GM23338 (cell line): ENCODE measurements around the gene ATN1. TPM values are rescaled to one million over a fixed set of nuclear protein-coding genes. Genes with fewer than 3 reads are reported as not detected.

Source experiments
- ATAC-seq: fragments of 200-7000 bp; cut with Tn5 transposase; 3 replicates; pipeline ENCODE4 v1.9.1; 2020
- DNase-seq: peaks from one replicate; pipeline ENCODE4 v3.0.0-alpha.2; 2015; ENCODE audit warnings: low spot score
- H2AFZ ChIP-seq: fragments of 200-600 bp; sonication (generic); 2 replicates; pipeline ENCODE4 v1.8.0; 2016; ENCODE audit warnings: antibody characterized with exemption, mild to moderate bottlenecking, moderate library complexity
- H3F3A ChIP-seq: fragments of 200-600 bp; sonication (generic); replicated peaks from 2 replicates; pipeline ENCODE4 v1.8.0; 2017; ENCODE audit warnings: antibody characterized with exemption, mixed run types, low read depth
- H3K27ac ChIP-seq: fragments of 200-600 bp; sonication (generic); 2 replicates; pipeline ENCODE4 v1.6.1; 2016; ENCODE audit warnings: low read depth
- H3K27me3 ChIP-seq: fragments of 200-600 bp; sonication (generic); 2 replicates; pipeline ENCODE4 v1.8.0; 2016; ENCODE audit warnings: mild to moderate bottlenecking, mixed run types, moderate library complexity; ENCODE audit not compliant: insufficient read depth
- H3K36me3 ChIP-seq: fragments of 200-600 bp; sonication (generic); 2 replicates; pipeline ENCODE4 v1.8.0; 2016; ENCODE audit warnings: mild to moderate bottlenecking; ENCODE audit not compliant: insufficient read depth
- H3K4me1 ChIP-seq: fragments of 200-600 bp; sonication (generic); 2 replicates; pipeline ENCODE4 v1.8.0; 2016; ENCODE audit warnings: mild to moderate bottlenecking, moderate library complexity; ENCODE audit not compliant: insufficient read depth
- H3K4me2 ChIP-seq: fragments of 200-600 bp; sonication (generic); 2 replicates; pipeline ENCODE4 v1.7.1; 2017; ENCODE audit warnings: mixed run types
- H3K4me3 ChIP-seq: fragments of 200-600 bp; sonication (generic); 2 replicates; pipeline ENCODE4 v1.6.1; 2016; ENCODE audit warnings: mixed run types
- H3K79me2 ChIP-seq: fragments of 200-600 bp; sonication (generic); replicated peaks from 2 replicates; pipeline ENCODE4 v1.8.0; 2017; ENCODE audit warnings: mild to moderate bottlenecking; ENCODE audit not compliant: insufficient read depth
- H3K9me2 ChIP-seq: fragments of 200-600 bp; sonication (generic); 2 replicates; pipeline ENCODE4 v1.8.0; 2017; ENCODE audit not compliant: insufficient read depth
- H4K20me1 ChIP-seq: fragments of 200-600 bp; sonication (generic); replicated peaks from 2 replicates; pipeline ENCODE4 v1.8.0; 2017; ENCODE audit warnings: mild to moderate bottlenecking; ENCODE audit not compliant: insufficient read depth
- H3K27ac Mint-ChIP-seq: 2 replicates; pipeline ENCODE4 v1.8.0; 2020; ENCODE audit warnings: inconsistent platforms, mild to moderate bottlenecking, moderate library complexity, mixed read lengths
- H3K27me3 Mint-ChIP-seq: 3 replicates; pipeline ENCODE4 v1.8.0; 2022; ENCODE audit warnings: low read depth, mild to moderate bottlenecking, moderate library complexity, mixed read lengths, inconsistent platforms; ENCODE audit not compliant: insufficient read depth, poor library complexity
- H3K36me3 Mint-ChIP-seq: 3 replicates; pipeline ENCODE4 v1.8.0; 2021; ENCODE audit warnings: low read depth, mild to moderate bottlenecking, inconsistent platforms, moderate library complexity, mixed read lengths
- H3K4me1 Mint-ChIP-seq: 3 replicates; pipeline ENCODE4 v1.8.0; 2020; ENCODE audit warnings: mild to moderate bottlenecking, inconsistent platforms, mixed read lengths
- H3K4me3 Mint-ChIP-seq: 3 replicates; pipeline ENCODE4 v1.8.0; 2021; ENCODE audit warnings: moderate library complexity, mild to moderate bottlenecking, inconsistent platforms, mixed read lengths
- H3K9me3 Mint-ChIP-seq: 3 replicates; pipeline ENCODE4 v1.8.0; 2020; ENCODE audit warnings: moderate library complexity, mild to moderate bottlenecking, inconsistent platforms, mixed read lengths
- CREB1 ChIP-seq: fragments of 250-450 bp; sonication (Bioruptor Pico); IDR thresholded peaks from 2 replicates; pipeline ENCODE4 v1.5.0; 2020; ENCODE audit warnings: low read depth, mild to moderate bottlenecking, moderate library complexity
- ETS1 ChIP-seq: IDR thresholded peaks from 2 replicates; pipeline ENCODE4 v1.6.1; 2016; ENCODE audit warnings: antibody characterized with exemption
- JUNB ChIP-seq: IDR thresholded peaks from one replicate; pipeline ENCODE4 v1.6.1; 2016; ENCODE audit warnings: antibody characterized with exemption; ENCODE audit not compliant: unreplicated experiment
- POLR2AphosphoS5 ChIP-seq: IDR thresholded peaks from 2 replicates; pipeline ENCODE4 v1.6.1; 2016; ENCODE audit warnings: antibody characterized with exemption, low read depth
- REST ChIP-seq: IDR thresholded peaks from one replicate; pipeline ENCODE4 v1.6.1; 2018; ENCODE audit warnings: antibody characterized with exemption; ENCODE audit not compliant: unreplicated experiment
- STAT1 ChIP-seq: IDR thresholded peaks from one replicate; pipeline ENCODE4 v1.6.1; 2016; ENCODE audit warnings: antibody characterized with exemption; ENCODE audit not compliant: unreplicated experiment
- ZNF331 ChIP-seq: fragments of 250-450 bp; sonication (Bioruptor Pico); IDR thresholded peaks from 2 replicates; pipeline ENCODE4 v1.5.0; 2020; ENCODE audit warnings: low read depth, mild to moderate bottlenecking, moderate library complexity
- polyA plus RNA-seq: library from polyadenylated mRNA; unstranded; fragments of >200 nt; fragmentation: Nextera tagmentation; extraction: Ambion mirVana; gene quantifications from 2 replicates; pipeline ENCODE4 v1.2.1, GENCODE V29; 2016
- total RNA-seq: library from RNA; depleted of rRNA; stranded (reverse); fragments of >200 nt; shearing (Covaris generic); gene quantifications from 2 replicates; pipeline ENCODE4 v1.2.3, GENCODE V29; 2014

The ATN1 gene
- total and polyA plus RNA-seq, 2 experiments from 2014 or later, result 27.2 to 49.6 TPM

- no peak for ATAC-seq
- H3K36me3 ChIP-seq, result peaks cover 31% of the 10 kb centered on the region
- H3K4me3 ChIP-seq, result no peak overlapping the region
- no peak overlapping the region; the same call in 2 of the 3 replicates for H3K4me3 Mint-ChIP-seq
- no peaks in the 10 kb centered on the region; the same call in 2 of the 3 replicates for H3K9me3 Mint-ChIP-seq
- H3K27me3 Mint-ChIP-seq, result peaks cover 25% of the 10 kb centered on the region
- H3K27ac ChIP-seq, result peak overlapping the region; percentile 27; the same call in 1 of the 2 replicates
- H3K4me2 ChIP-seq, result no peak overlapping the region
- H3K4me1 ChIP-seq, result peaks cover 45% of the 10 kb centered on the region
- H3F3A ChIP-seq, result peaks cover 65% of the 10 kb centered on the region
- no peak for DNase-seq
- H4K20me1 ChIP-seq, result peaks cover 7% of the 10 kb centered on the region; the same call in 1 of the 2 replicates
- H3K9me2 ChIP-seq, result no peaks in the 10 kb centered on the region
- H3K27ac Mint-ChIP-seq, result peak overlapping the region; percentile 93
- TF ChIP-seq REST (no peak), STAT1 (no peak), ETS1 (no peak), POLR2AphosphoS5 (peak; percentile 35; the same call in 1 of the 2 replicates)
- peaks cover 62% of the 10 kb centered on the region for H3K36me3 Mint-ChIP-seq
- H3K27me3 ChIP-seq, result no peaks in the 10 kb centered on the region
- H3K4me1 Mint-ChIP-seq, result peaks cover 55% of the 10 kb centered on the region
- H3K79me2 ChIP-seq, result peaks cover 48% of the 10 kb centered on the region
- H2AFZ ChIP-seq, result no peak overlapping the region
Observed at GRCh38 chr12:6965714-6966113, 38.0 kb downstream of the ATN1 start.

GRCh38 chr12:6966351-6966750 is 38.6 kb downstream of the ATN1 start:
- H3K27ac Mint-ChIP-seq, result no peak overlapping the region
- Histone ChIP-seq H3K4me2 (no peak overlapping the region), H3K4me1 (peaks cover 38% of the 10 kb centered on the region), H3K36me3 (peaks cover 31% of the 10 kb centered on the region), H3K79me2 (peaks cover 54% of the 10 kb centered on the region), H3K27ac (peak overlapping the region; percentile 27; the same call in 1 of the 2 replicates), H3K9me2 (no peaks in the 10 kb centered on the region), H3K27me3 (no peaks in the 10 kb centered on the region), H3K4me3 (no peak overlapping the region), H2AFZ (no peak overlapping the region), H4K20me1 (peaks cover 7% of the 10 kb centered on the region; the same call in 1 of the 2 replicates), H3F3A (peaks cover 61% of the 10 kb centered on the region)
- DNase-seq (no peak), ATAC-seq (no peak)
- H3K9me3 Mint-ChIP-seq, result peaks cover 2% of the 10 kb centered on the region; the same call in 1 of the 3 replicates
- peaks cover 49% of the 10 kb centered on the region for H3K4me1 Mint-ChIP-seq
- peaks cover 26% of the 10 kb centered on the region for H3K27me3 Mint-ChIP-seq
- H3K4me3 Mint-ChIP-seq, result no peak overlapping the region; the same call in 2 of the 3 replicates
- H3K36me3 Mint-ChIP-seq, result peaks cover 65% of the 10 kb centered on the region
- TF ChIP-seq JUNB (no peak), CREB1 (CRISPR knock-in tag) (no peak), REST (no peak), ZNF331 (CRISPR knock-in tag) (no peak), POLR2AphosphoS5 (no peak)
